HepG2 (cell line): ENCODE results near the gene PPP1R9A. TPM values are rescaled to one million over a fixed set of nuclear protein-coding genes. Genes with fewer than 3 reads are reported as not detected.
A peak's percentile ranks its signal among the peaks of the same experiment; 100 is the strongest.

ENCODE experiments used
- AFF4 ChIP-seq: sonication (generic); formaldehyde crosslinking; IDR thresholded peaks from 2 replicates; pipeline ENCODE4 v1.4.0; 2020; ENCODE audit warnings: missing genetic modification reagents
- DNMT1 ChIP-seq: sonication (generic); formaldehyde crosslinking; IDR thresholded peaks from 2 replicates; pipeline ENCODE4 v1.5.1; 2020; ENCODE audit warnings: mild to moderate bottlenecking, missing genetic modification reagents
- EEA1 ChIP-seq: sonication (generic); formaldehyde crosslinking; IDR thresholded peaks from 2 replicates; pipeline ENCODE4 v1.5.1; 2020; ENCODE audit warnings: mild to moderate bottlenecking, missing genetic modification reagents, borderline replicate concordance
- FOXA1 ChIP-seq, 2 experiments: fragments of 450-650 bp in 1 of 2; sonication (generic) in 1 of 2; formaldehyde crosslinking in 1 of 2; IDR thresholded peaks; 2 replicates each; pipeline versions ENCODE4 v1.4.0 to v1.6.1; 2016 to 2020; ENCODE audit warnings: missing genetic modification reagents in 1 of 2
- GATAD2A ChIP-seq: IDR thresholded peaks from 2 replicates; pipeline ENCODE4 v1.6.1; 2016
- GPN1 ChIP-seq: sonication (generic); formaldehyde crosslinking; IDR thresholded peaks from 2 replicates; pipeline ENCODE4 v1.5.1; 2020; ENCODE audit warnings: missing genetic modification reagents, borderline replicate concordance
- IKZF5 ChIP-seq: IDR thresholded peaks from 2 replicates; pipeline ENCODE4 v1.6.1; 2018; ENCODE audit warnings: missing genetic modification reagents, mild to moderate bottlenecking, missing compliant biosample characterization
- MYC ChIP-seq: sonication (generic); formaldehyde crosslinking; IDR thresholded peaks from 2 replicates; pipeline ENCODE4 v1.9.0; 2021; ENCODE audit warnings: missing genetic modification reagents, borderline replicate concordance
- NR2F2 ChIP-seq: IDR thresholded peaks from 2 replicates; pipeline ENCODE4 v1.6.1; 2012; ENCODE audit warnings: low read depth, inconsistent platforms, borderline replicate concordance
- PLSCR1 ChIP-seq: sonication (generic); formaldehyde crosslinking; IDR thresholded peaks from 2 replicates; pipeline ENCODE4 v1.5.0; 2020; ENCODE audit warnings: missing genetic modification reagents, mild to moderate bottlenecking, borderline replicate concordance
- RARA ChIP-seq: IDR thresholded peaks from 2 replicates; pipeline ENCODE4 v1.6.1; 2016; ENCODE audit warnings: missing genetic modification reagents, missing compliant biosample characterization
- RBM22 ChIP-seq: fragments of 200-400 bp; formaldehyde crosslinking; optimal IDR thresholded peaks from 2 replicates; pipeline ENCODE3; 2017; ENCODE audit warnings: mild to moderate bottlenecking, low read length, moderate library complexity
- THAP11 ChIP-seq: IDR thresholded peaks from 2 replicates; pipeline ENCODE4 v1.6.1; 2016; ENCODE audit warnings: missing biosample characterization, missing genetic modification reagents
- ZFP82 ChIP-seq: sonication (generic); formaldehyde crosslinking; IDR thresholded peaks from 2 replicates; pipeline ENCODE4 v1.5.1; 2020; ENCODE audit warnings: mild to moderate bottlenecking, missing genetic modification reagents, borderline replicate concordance
- ZNF281 ChIP-seq: sonication (generic); formaldehyde crosslinking; IDR thresholded peaks from 2 replicates; pipeline ENCODE4 v1.4.0; 2020; ENCODE audit warnings: missing genetic modification reagents, borderline replicate concordance
- ZNF331 ChIP-seq: sonication (generic); formaldehyde crosslinking; IDR thresholded peaks from 2 replicates; pipeline ENCODE4 v1.4.0; 2020; ENCODE audit warnings: missing genetic modification reagents
- ZNF446 ChIP-seq: sonication (generic); formaldehyde crosslinking; IDR thresholded peaks from 2 replicates; pipeline ENCODE4 v1.5.0; 2020; ENCODE audit warnings: mild to moderate bottlenecking, missing genetic modification reagents
- ZNF547 ChIP-seq: sonication (generic); formaldehyde crosslinking; IDR thresholded peaks from 2 replicates; pipeline ENCODE4 v1.5.1; 2020; ENCODE audit warnings: mild to moderate bottlenecking, missing genetic modification reagents
- ZNF878 ChIP-seq: sonication (generic); formaldehyde crosslinking; IDR thresholded peaks from 2 replicates; pipeline ENCODE4 v1.8.1; 2023; ENCODE audit warnings: mild to moderate bottlenecking, missing genetic modification reagents, moderate library complexity
- ZSCAN30 ChIP-seq: sonication (generic); formaldehyde crosslinking; IDR thresholded peaks from 2 replicates; pipeline ENCODE4 v1.5.0; 2020; ENCODE audit warnings: mild to moderate bottlenecking, missing genetic modification reagents
- polyA plus RNA-seq, 8 experiments: library from polyadenylated mRNA; depleted of rRNA in 3 of 8; stranded (reverse) in 7 of 8; unstranded in 1 of 8; fragments of >200 nt; fragmentation: Illumina TruSeq in 4 of 8; extraction: Trizol in 4 of 8; gene quantifications; 2 replicates each; pipeline versions ENCODE4 v1.2.1 to v1.2.3, GENCODE V29; 2011 to 2016; ENCODE audit warnings: low read depth in 4 of 8, missing spikeins in 1 of 8, mixed read lengths in 1 of 8; ENCODE audit not compliant: insufficient read depth in 1 of 8
- total RNA-seq, 5 experiments: library from RNA; depleted of rRNA; stranded (reverse); fragments of >200 nt; fragmentation: Illumina TruSeq; extraction: Trizol; gene quantifications; 2 replicates each; pipeline ENCODE4 v1.2.3, GENCODE V29; 2016; ENCODE audit warnings: low read depth in 1 of 5

The PPP1R9A gene
- total and polyA plus RNA-seq, 2 of the 13 experiments (the other 11 are each of a cell fraction or from before 2014, with no cell fraction given) = 11.4 to 31.9 TPM

GRCh38 chr7:94969434-94970084 is 62.2 kb downstream of the PPP1R9A start (continued):
- TF ChIP-seq RBM22 (no peak), NR2F2 (peak; percentile 55; the same call in 1 of the 2 replicates), PLSCR1 (CRISPR knock-in tag) (no peak), ZNF331 (CRISPR knock-in tag) (no peak), ZSCAN30 (CRISPR knock-in tag) (no peak), IKZF5 (no peak), GATAD2A (CRISPR knock-in tag) (0 out of 2 replicates have a peak, but pooled peaks have one; percentile 31), THAP11 (CRISPR knock-in tag) (no peak), EEA1 (CRISPR knock-in tag) (no peak), FOXA1 (IDR thresholded peaks at IDR 0.05) (no peak), FOXA1 (CRISPR knock-in tag; IDR thresholded peaks at IDR 0.05) (peak; percentile 91), GPN1 (no peak), ZNF281 (CRISPR knock-in tag) (peak; percentile 61; the same call in 1 of the 2 replicates), ZFP82 (CRISPR knock-in tag) (no peak), DNMT1 (CRISPR knock-in tag) (no peak), MYC (CRISPR knock-in tag) (no peak), RARA (CRISPR knock-in tag) (peak; percentile 27; the same call in 1 of the 2 replicates), ZNF878 (CRISPR knock-in tag) (no peak), ZNF547 (CRISPR knock-in tag) (0 out of 2 replicates have a peak, but pooled peaks have one; percentile 31), AFF4 (no peak), ZNF446 (CRISPR knock-in tag) (no peak)
